ENCODE data around the gene SCLY.
"Not testable (repeated sequence)": the region's sequence is repeated elsewhere in the genome, so short reads cannot be mapped to it uniquely, and the experiment has no call there.

The SCLY gene

GRCh38 chr2:238107525-238108422, 47.0 kb downstream of the SCLY start:
- DNase-seq, result no peak

- DNase-seq, result no peak
These were observed 47.8 kb downstream of the SCLY start for GRCh38 chr2:238108423-238109183.

- no peak for DNase-seq
These were observed 52.8 kb downstream of the SCLY start for GRCh38 chr2:238113611-238114010.

- DNase-seq, result no peak
These were observed 53.6 kb downstream of the SCLY start for GRCh38 chr2:238114331-238114841.

- DNase-seq, result no peak
These were observed 54.3 kb downstream of the SCLY start for GRCh38 chr2:238114851-238115660.

- DNase-seq, result not testable (repeated sequence)
These were observed 54.9 kb downstream of the SCLY start for GRCh38 chr2:238115709-238116108.

GRCh38 chr2:238116298-238117198, 55.7 kb downstream of the SCLY start:
- DNase-seq, result no peak

- DNase-seq, result no peak
These were observed 56.7 kb downstream of the SCLY start for GRCh38 chr2:238117199-238118154.

GRCh38 chr2:238119756-238120462, 59.1 kb downstream of the SCLY start:
- no peak for DNase-seq

GRCh38 chr2:238120463-238121298, 59.9 kb downstream of the SCLY start:
- DNase-seq, result no peak

GRCh38 chr2:238121511-238122286, 60.9 kb downstream of the SCLY start:
- DNase-seq, result no peak

GRCh38 chr2:238122287-238123217, 61.8 kb downstream of the SCLY start:
- no peak for DNase-seq

- no peak for DNase-seq
These were observed 62.6 kb downstream of the SCLY start for GRCh38 chr2:238123218-238123971.

GRCh38 chr2:238123991-238124470, 63.2 kb downstream of the SCLY start:
- DNase-seq, result no peak
